Posterior cingulate gyrus (tissue), 11 donors: ENCODE data around the gene PTPN4.
"Not testable (repeated sequence)": the region's sequence is repeated elsewhere in the genome, so short reads cannot be mapped to it uniquely, and the experiment has no call there.

Source experiments
- DNase-seq, 10 donors: peaks; one replicate each; pipeline versions ENCODE4 v3.0.0 to v3.0.0-alpha.2; 2020 to 2021; ENCODE audit warnings: mixed read lengths in 3 of 10
- intact Hi-C: fragments of 100-400 bp; cut with DNase I; formaldehyde crosslinking; loops from one replicate; pipeline ENCODE4 v1.15.1; 2023

PTPN4 gene

GRCh38 chr2:119795309-119796303 lies 35.9 kb downstream of the PTPN4 start:
- peak in 4 of 10 donors; percentile 19 to 82 (median 71) for DNase-seq

GRCh38 chr2:119800376-119800902 lies 40.7 kb downstream of the PTPN4 start:
- no peak for DNase-seq
- intact Hi-C loops = no loop called here

More at GRCh38 chr2:119795309-119796303, 35.9 kb downstream of the PTPN4 start:
- intact Hi-C loops = no loop called here

- no peak for DNase-seq
- intact Hi-C loops = no loop called here
These were observed 41.3 kb downstream of the PTPN4 start for GRCh38 chr2:119801040-119801439.

GRCh38 chr2:119801989-119802388 lies 42.3 kb downstream of the PTPN4 start:
- DNase-seq, intact Hi-C loops: not testable (repeated sequence)

- intact Hi-C loops = no loop called here
- no peak for DNase-seq
These were observed 43.4 kb downstream of the PTPN4 start for GRCh38 chr2:119803101-119803500.

GRCh38 chr2:119804409-119804808 lies 44.7 kb downstream of the PTPN4 start:
- intact Hi-C loops, DNase-seq: not testable (repeated sequence)

GRCh38 chr2:119808516-119809147 lies 48.9 kb downstream of the PTPN4 start:
- DNase-seq = no peak
- intact Hi-C loops = no loop called here

GRCh38 chr2:119809339-119810048 lies 49.8 kb downstream of the PTPN4 start:
- no peak for DNase-seq
- intact Hi-C loops = no loop called here

- intact Hi-C loops = no loop called here
- DNase-seq = no peak
These were observed 50.4 kb downstream of the PTPN4 start for GRCh38 chr2:119810049-119810630.

GRCh38 chr2:119814216-119814615 lies 54.5 kb downstream of the PTPN4 start:
- no peak for DNase-seq
- intact Hi-C loops = no loop called here

GRCh38 chr2:119818792-119819191 lies 59.1 kb downstream of the PTPN4 start:
- intact Hi-C loops = no loop called here
- no peak for DNase-seq

GRCh38 chr2:119819846-119820245 lies 60.1 kb downstream of the PTPN4 start:
- DNase-seq = peak in 1 of 10 donors; percentile 54
- intact Hi-C loops = loop anchor here (5.0 kb wide), 1 partner anchor 178 kb away; no protein-coding TSS in a partner anchor

GRCh38 chr2:119820275-119820674 lies 60.6 kb downstream of the PTPN4 start:
- intact Hi-C loops = loop anchor here (5.0 kb wide), 1 partner anchor 178 kb away; no protein-coding TSS in a partner anchor
- no peak for DNase-seq

- DNase-seq = no peak
- intact Hi-C loops = loop anchor here (5.0 kb wide), 1 partner anchor 179 kb away; no protein-coding TSS in a partner anchor
These were observed 61.5 kb downstream of the PTPN4 start for GRCh38 chr2:119821266-119821665.

- intact Hi-C loops = loop anchor here (2.0 to 5.0 kb wide), 3 partner anchors 71 to 182 kb away; no protein-coding TSS in a partner anchor
- peak in 5 of 10 donors; percentile 24 to 85 (median 42) for DNase-seq
These were observed 64.1 kb downstream of the PTPN4 start for GRCh38 chr2:119823734-119824334.

- intact Hi-C loops = no loop called here
- DNase-seq = peak in 3 of 10 donors; percentile 26 to 53 (median 27)
These were observed 66.7 kb downstream of the PTPN4 start for GRCh38 chr2:119826370-119826961.

GRCh38 chr2:119827866-119828507 lies 68.3 kb downstream of the PTPN4 start:
- intact Hi-C loops = no loop called here
- no peak for DNase-seq

GRCh38 chr2:119836455-119837142 lies 76.9 kb downstream of the PTPN4 start:
- no peak for DNase-seq
- intact Hi-C loops = no loop called here
